Endothelial cell (in vitro differentiated cells): ENCODE data around the gene RLBP1. TPM values are rescaled to one million over a fixed set of nuclear protein-coding genes. Genes with fewer than 3 reads are reported as not detected.
"Not testable (repeated sequence)": the region's sequence is repeated elsewhere in the genome, so short reads cannot be mapped to it uniquely, and the experiment has no call there.

Experiments
- DNase-seq: peaks from one replicate; pipeline ENCODE4 v3.0.0; 2021; ENCODE audit warnings: low spot score
- H3K27ac Mint-ChIP-seq: one replicate; pipeline ENCODE4 v1.8.0; 2021; ENCODE audit warnings: mixed read lengths, inconsistent platforms; ENCODE audit not compliant: unreplicated experiment
- H3K27me3 Mint-ChIP-seq: one replicate; pipeline ENCODE4 v1.8.0; 2021; ENCODE audit warnings: mild to moderate bottlenecking, moderate library complexity, mixed read lengths, inconsistent platforms; ENCODE audit not compliant: unreplicated experiment
- H3K36me3 Mint-ChIP-seq: one replicate; pipeline ENCODE4 v1.8.0; 2021; ENCODE audit warnings: mild to moderate bottlenecking, low read depth, mixed read lengths, inconsistent platforms; ENCODE audit not compliant: unreplicated experiment
- H3K4me1 Mint-ChIP-seq: one replicate; pipeline ENCODE4 v1.8.0; 2021; ENCODE audit warnings: mild to moderate bottlenecking, mixed read lengths, inconsistent platforms; ENCODE audit not compliant: unreplicated experiment
- H3K4me3 Mint-ChIP-seq: one replicate; pipeline ENCODE4 v1.8.0; 2021; ENCODE audit warnings: mild to moderate bottlenecking, mixed read lengths, inconsistent platforms; ENCODE audit not compliant: unreplicated experiment
- H3K9me3 Mint-ChIP-seq: one replicate; pipeline ENCODE4 v1.8.0; 2021; ENCODE audit warnings: mixed read lengths, inconsistent platforms; ENCODE audit not compliant: unreplicated experiment
- total RNA-seq: library from RNA; stranded (reverse); fragmentation: NEBNext Ultra II Directional; extraction: Animal tissue kit (Norgen Biotek cat#: 25700); gene quantifications from one replicate; pipeline ENCODE4 v1.2.1, GENCODE V29; 2021; ENCODE audit not compliant: unreplicated experiment
- TF ChIP-seq, protein P1 (sequence below): fragments of 200-600 bp; sonication (generic); IDR thresholded peaks from one replicate; pipeline ENCODE4 v1.5.0; 2021; ENCODE audit warnings: antibody characterized with exemption; ENCODE audit not compliant: unreplicated experiment

The RLBP1 gene
- total RNA-seq, 1 donor from 2014 or later = not detected

DNA sequence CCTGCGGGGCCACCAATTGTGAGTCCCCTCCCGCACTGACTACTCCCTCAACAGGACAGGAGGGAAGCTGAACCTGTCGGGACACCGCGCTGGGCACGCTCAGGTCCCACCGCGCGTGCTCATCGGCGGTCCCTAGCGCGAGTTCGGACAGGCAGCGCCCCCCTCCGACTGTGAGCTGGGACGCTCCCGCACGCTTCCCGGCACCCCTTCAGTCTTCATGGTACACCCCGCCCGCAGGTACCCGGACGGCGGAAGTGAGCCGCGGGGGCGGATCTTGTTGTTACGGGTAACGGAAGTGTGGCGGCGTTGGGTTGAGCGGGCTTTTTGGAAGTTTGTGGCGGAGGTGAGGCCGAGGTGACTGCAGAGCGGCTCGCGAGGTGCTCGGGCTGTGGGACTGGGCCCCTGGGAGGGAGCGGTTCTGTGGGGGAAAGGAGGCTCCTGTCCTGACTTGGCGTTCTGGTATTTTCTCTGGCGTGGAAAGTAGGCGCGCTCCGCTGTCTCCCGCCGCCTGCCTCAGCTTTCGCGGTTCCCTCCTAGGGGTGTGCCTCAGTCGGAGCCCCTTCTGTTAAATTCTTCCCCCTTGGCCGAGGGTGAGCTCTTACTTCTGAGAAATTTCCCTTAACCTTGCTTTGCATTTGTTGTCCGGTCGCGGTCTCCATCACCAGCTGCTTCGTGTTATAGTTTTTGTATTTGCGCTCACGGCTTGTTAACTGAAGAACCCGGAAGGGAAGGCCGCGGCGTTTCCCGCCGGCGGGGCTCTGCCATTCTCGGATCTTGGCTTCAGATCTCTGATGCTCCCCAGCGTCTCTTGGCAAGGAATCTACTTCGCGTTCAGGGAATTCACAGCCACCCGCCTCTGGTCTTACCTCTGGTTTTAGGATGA, 22.6 kb upstream of the RLBP1 start, which contains the start of gene FANCI:
Gene FANCI, plus strand, starts transcription at position 289 of the 883 bp plus-strand sequence. CDS start 3,669 bp downstream, outside the sequence.
- peak; percentile 91 for DNase-seq
- peaks cover 6% of the 10 kb centered on the region for H3K36me3 Mint-ChIP-seq
- H3K27ac Mint-ChIP-seq = peak within 1 kb of the TSS; percentile 95
- peak within 1 kb of the TSS; percentile 97 for H3K4me3 Mint-ChIP-seq
- H3K27me3 Mint-ChIP-seq = peaks cover 17% of the 10 kb centered on the region
- peaks cover 17% of the 10 kb centered on the region for H3K4me1 Mint-ChIP-seq
- TF ChIP-seq, protein P1, sequence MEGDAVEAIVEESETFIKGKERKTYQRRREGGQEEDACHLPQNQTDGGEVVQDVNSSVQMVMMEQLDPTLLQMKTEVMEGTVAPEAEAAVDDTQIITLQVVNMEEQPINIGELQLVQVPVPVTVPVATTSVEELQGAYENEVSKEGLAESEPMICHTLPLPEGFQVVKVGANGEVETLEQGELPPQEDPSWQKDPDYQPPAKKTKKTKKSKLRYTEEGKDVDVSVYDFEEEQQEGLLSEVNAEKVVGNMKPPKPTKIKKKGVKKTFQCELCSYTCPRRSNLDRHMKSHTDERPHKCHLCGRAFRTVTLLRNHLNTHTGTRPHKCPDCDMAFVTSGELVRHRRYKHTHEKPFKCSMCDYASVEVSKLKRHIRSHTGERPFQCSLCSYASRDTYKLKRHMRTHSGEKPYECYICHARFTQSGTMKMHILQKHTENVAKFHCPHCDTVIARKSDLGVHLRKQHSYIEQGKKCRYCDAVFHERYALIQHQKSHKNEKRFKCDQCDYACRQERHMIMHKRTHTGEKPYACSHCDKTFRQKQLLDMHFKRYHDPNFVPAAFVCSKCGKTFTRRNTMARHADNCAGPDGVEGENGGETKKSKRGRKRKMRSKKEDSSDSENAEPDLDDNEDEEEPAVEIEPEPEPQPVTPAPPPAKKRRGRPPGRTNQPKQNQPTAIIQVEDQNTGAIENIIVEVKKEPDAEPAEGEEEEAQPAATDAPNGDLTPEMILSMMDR = peak; percentile 26
- no peaks in the 10 kb centered on the region for H3K9me3 Mint-ChIP-seq

- H3K9me3 Mint-ChIP-seq = no peaks in the 10 kb centered on the region
- H3K36me3 Mint-ChIP-seq = peaks cover 4% of the 10 kb centered on the region
- H3K27me3 Mint-ChIP-seq = peaks cover 17% of the 10 kb centered on the region
- no peak overlapping the region for H3K27ac Mint-ChIP-seq
- H3K4me3 Mint-ChIP-seq = peak overlapping the region; percentile 97
- H3K4me1 Mint-ChIP-seq = peaks cover 17% of the 10 kb centered on the region
- no peak for DNase-seq
- TF ChIP-seq, protein P1 = no peak
Observed at GRCh38 chr15:89243046-89243690, 21.8 kb upstream of the RLBP1 start.

DNA sequence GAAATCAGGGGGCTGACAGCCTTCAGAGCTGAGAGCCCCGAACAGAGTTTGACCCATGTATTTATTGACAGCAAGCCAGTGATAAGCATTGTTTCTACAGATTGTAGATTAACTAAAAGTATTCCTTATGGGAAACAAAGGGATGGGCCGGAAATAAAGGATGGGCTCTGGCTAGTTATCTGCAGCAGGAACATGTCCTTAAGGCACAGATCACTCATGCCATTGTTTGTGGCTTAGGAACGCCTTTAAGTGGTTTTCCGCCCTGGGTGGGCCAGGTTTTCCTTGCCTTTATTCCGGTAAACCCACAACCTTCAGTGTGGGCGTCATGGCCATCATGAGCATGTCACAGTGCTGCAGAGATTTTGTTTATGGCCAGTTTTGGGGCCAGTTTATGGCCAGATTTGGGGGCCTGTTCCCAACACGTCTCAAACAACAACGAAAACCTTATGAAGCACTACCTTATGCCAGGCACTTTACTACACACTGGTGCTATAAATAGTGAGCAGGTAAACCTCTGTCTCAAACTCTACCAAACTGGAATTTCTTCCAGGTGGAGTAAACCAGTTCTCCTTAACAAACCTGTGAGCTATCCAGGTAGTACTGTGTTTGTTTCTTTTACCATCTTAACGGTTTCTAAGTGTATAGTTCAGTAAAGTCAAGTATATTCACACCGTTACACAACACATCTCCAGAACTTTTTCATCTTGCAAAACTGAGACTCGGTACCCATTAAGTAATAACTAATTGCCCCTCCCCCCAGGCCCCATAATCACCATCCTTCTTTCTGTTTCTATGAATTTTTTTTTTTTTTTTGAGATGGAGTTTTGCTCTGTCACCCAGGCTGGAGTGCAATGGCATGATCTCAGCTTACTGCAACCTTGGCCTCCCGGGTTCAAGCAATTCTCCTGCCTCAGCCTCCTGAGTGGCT, 18.8 kb upstream of the RLBP1 start:
- H3K36me3 Mint-ChIP-seq, DNase-seq, H3K27ac Mint-ChIP-seq, H3K4me3 Mint-ChIP-seq, H3K9me3 Mint-ChIP-seq: not testable (repeated sequence)
- Mint-ChIP-seq H3K27me3 (peaks cover 17% of the 10 kb centered on the region), H3K4me1 (peaks cover 10% of the 10 kb centered on the region)

DNA sequence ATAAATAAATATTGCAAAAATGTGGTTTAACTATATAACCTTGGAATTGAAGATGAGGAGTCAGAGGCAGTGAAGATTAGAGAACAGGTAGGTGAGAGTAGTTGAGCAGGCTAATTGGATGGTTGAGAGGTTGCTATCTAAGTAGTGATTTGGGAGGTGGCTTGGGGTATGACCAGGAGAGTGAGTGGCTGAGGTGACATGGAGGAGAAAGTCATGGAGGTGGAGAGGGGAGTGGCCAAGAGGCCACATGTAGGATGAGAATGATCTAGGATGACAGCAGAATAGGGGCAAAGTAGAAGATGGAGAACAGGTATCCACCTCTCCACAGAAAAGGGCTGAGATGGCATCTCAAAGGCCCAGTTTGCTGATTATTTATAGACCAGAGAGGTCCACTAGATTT, 10.5 kb upstream of the RLBP1 start:
- Mint-ChIP-seq H3K27ac (no peak overlapping the region), H3K4me3 (no peak overlapping the region), H3K36me3 (no peaks in the 10 kb centered on the region), H3K27me3 (no peaks in the 10 kb centered on the region), H3K4me1 (no peaks in the 10 kb centered on the region), H3K9me3 (no peaks in the 10 kb centered on the region)
- no peak for DNase-seq
- TF ChIP-seq, protein P1 = no peak

- TF ChIP-seq, protein P1 = no peak
- no peak overlapping the region for H3K27ac Mint-ChIP-seq
- no peak for DNase-seq
- H3K27me3 Mint-ChIP-seq = no peaks in the 10 kb centered on the region
- no peak overlapping the region for H3K4me3 Mint-ChIP-seq
- no peaks in the 10 kb centered on the region for H3K4me1 Mint-ChIP-seq
- H3K9me3 Mint-ChIP-seq = no peaks in the 10 kb centered on the region
- no peaks in the 10 kb centered on the region for H3K36me3 Mint-ChIP-seq
Observed at GRCh38 chr15:89230277-89230676, 8.9 kb upstream of the RLBP1 start.
